Neural cell (in vitro differentiated cells): ENCODE data around the gene AGRN. TPM values are rescaled to one million over a fixed set of nuclear protein-coding genes. Genes with fewer than 3 reads are reported as not detected.

Source experiments
- H2AFZ ChIP-seq: fragments of 200-600, 300-800 bp; sonication (generic), shearing (Covaris generic); 2 replicates; pipeline ENCODE4 v1.6.0; 2014; ENCODE audit warnings: low read depth, mild to moderate bottlenecking, antibody characterized with exemption, low read length, moderate library complexity
- H3F3A ChIP-seq: fragments of 200-600 bp; shearing (Covaris generic); 2 replicates; pipeline ENCODE4 v1.6.1; 2016; ENCODE audit warnings: mild to moderate bottlenecking, moderate library complexity, mixed read lengths, antibody characterized with exemption, low read length; ENCODE audit not compliant: insufficient read depth, poor library complexity, severe bottlenecking
- H3K27ac ChIP-seq: fragments of 200-600, 300-800 bp; sonication (generic), shearing (Covaris generic); 2 replicates; pipeline ENCODE4 v1.5.1; 2014; ENCODE audit warnings: mild to moderate bottlenecking, low read length, moderate library complexity
- H3K27me3 ChIP-seq: fragments of 300-800, 200-600 bp; sonication (generic), shearing (Covaris generic); 2 replicates; pipeline ENCODE4 v1.6.0; 2014; ENCODE audit warnings: mild to moderate bottlenecking, low read depth, low read length, moderate library complexity; ENCODE audit not compliant: insufficient read depth
- H3K36me3 ChIP-seq: fragments of 300-800, 200-600 bp; sonication (generic), shearing (Covaris generic); 2 replicates; pipeline ENCODE4 v1.5.1; 2014; ENCODE audit warnings: mild to moderate bottlenecking, antibody characterized with exemption, low read length, moderate library complexity; ENCODE audit not compliant: insufficient read depth
- H3K4me2 ChIP-seq: fragments of 300-800, 200-600 bp; sonication (generic), shearing (Covaris generic); 2 replicates; pipeline ENCODE4 v1.6.0; 2014; ENCODE audit warnings: mild to moderate bottlenecking, low read length
- H3K4me3 ChIP-seq: fragments of 300-800, 200-600 bp; sonication (generic), shearing (Covaris generic); 2 replicates; pipeline ENCODE4 v1.5.1; 2014; ENCODE audit warnings: mild to moderate bottlenecking, low read length, moderate library complexity
- H3K79me2 ChIP-seq: fragments of 200-600 bp; shearing (Covaris generic); replicated peaks from 2 replicates; pipeline ENCODE4 v1.6.0; 2014; ENCODE audit warnings: mild to moderate bottlenecking, low read length, moderate library complexity; ENCODE audit not compliant: insufficient read depth
- H3K9ac ChIP-seq: fragments of 300-800, 200-600 bp; sonication (generic), shearing (Covaris generic); 2 replicates; pipeline ENCODE4 v1.6.1; 2016; ENCODE audit warnings: mild to moderate bottlenecking, low read length, mixed read lengths
- H3K9me2 ChIP-seq: fragments of 200-600 bp; shearing (Covaris generic); 2 replicates; pipeline ENCODE4 v1.6.1; 2016; ENCODE audit warnings: mild to moderate bottlenecking, low read length, mixed read lengths; ENCODE audit not compliant: insufficient read depth
- H3K9me3 ChIP-seq: fragments of 200-600, 300-800 bp; sonication (generic), shearing (Covaris generic); 2 replicates; pipeline ENCODE4 v1.6.1; 2016; ENCODE audit warnings: mild to moderate bottlenecking, mixed run types, low read length, moderate library complexity, mixed read lengths
- H4K20me1 ChIP-seq: fragments of 200-600 bp; shearing (Covaris generic); 2 replicates; pipeline ENCODE4 v1.6.1; 2016; ENCODE audit warnings: mild to moderate bottlenecking, mixed run types; ENCODE audit not compliant: insufficient read depth
- EP300 ChIP-seq: fragments of 450-650 bp; conservative IDR thresholded peaks from 2 replicates; pipeline ENCODE4 v1.6.1; 2014; ENCODE audit warnings: antibody characterized with exemption, mild to moderate bottlenecking, moderate library complexity; ENCODE audit not compliant: poor library complexity, severe bottlenecking
- EZH2 ChIP-seq: fragments of 200-600, 300-800 bp; shearing (Covaris generic), sonication (generic); IDR thresholded peaks from 2 replicates; pipeline ENCODE4 v1.6.1; 2014; ENCODE audit warnings: antibody characterized with exemption, low read length, borderline replicate concordance, mild to moderate bottlenecking; ENCODE audit not compliant: insufficient read depth, poor library complexity, severe bottlenecking
- MXI1 ChIP-seq: fragments of 450-650 bp; conservative IDR thresholded peaks from 2 replicates; pipeline ENCODE4 v1.6.1; 2014; ENCODE audit warnings: antibody characterized with exemption, mild to moderate bottlenecking; ENCODE audit not compliant: poor library complexity, severe bottlenecking
- POLR2AphosphoS5 ChIP-seq: IDR thresholded peaks from 2 replicates; pipeline ENCODE4 v1.6.1; 2012
- RAD21 ChIP-seq: fragments of 450-650 bp; conservative IDR thresholded peaks from 2 replicates; pipeline ENCODE4 v1.6.1; 2014; ENCODE audit warnings: antibody characterized with exemption, mild to moderate bottlenecking, moderate library complexity
- SMC3 ChIP-seq: fragments of 450-650 bp; conservative IDR thresholded peaks from 2 replicates; pipeline ENCODE4 v1.6.1; 2014; ENCODE audit warnings: antibody characterized with exemption, mild to moderate bottlenecking, moderate library complexity; ENCODE audit not compliant: poor library complexity
- TAF1 ChIP-seq: IDR thresholded peaks from 2 replicates; pipeline ENCODE4 v1.6.1; 2012; ENCODE audit warnings: low read depth
- polyA plus RNA-seq: library from polyadenylated mRNA; depleted of rRNA; stranded (reverse); fragments of >200 nt; gene quantifications from 2 replicates; pipeline ENCODE4 v1.2.3, GENCODE V29; 2014
- TF ChIP-seq, protein P1 (sequence below): fragments of 450-650 bp; IDR thresholded peaks from 2 replicates; pipeline ENCODE4 v1.5.1; 2014; ENCODE audit warnings: antibody characterized with exemption, mild to moderate bottlenecking, moderate library complexity; ENCODE audit not compliant: poor library complexity, severe bottlenecking
- TF ChIP-seq, protein P2 (sequence below): IDR thresholded peaks from 2 replicates; pipeline ENCODE4 v1.6.1; 2012; ENCODE audit warnings: borderline replicate concordance

Gene AGRN
- polyA plus RNA-seq, 1 donor from 2014 or later = 104 TPM

GRCh38 chr1:972726-973458 is 47.0 kb upstream of the AGRN start:
- Histone ChIP-seq H3K36me3 (no peaks in the 10 kb centered on the region), H3K4me3 (no peak overlapping the region), H3F3A (no peaks in the 10 kb centered on the region), H3K9me3 (no peaks in the 10 kb centered on the region), H3K4me2 (no peak overlapping the region), H3K79me2 (no peaks in the 10 kb centered on the region), H3K9me2 (no peaks in the 10 kb centered on the region), H2AFZ (no peak overlapping the region), H3K27me3 (peaks cover 39% of the 10 kb centered on the region), H3K9ac (no peak overlapping the region), H3K27ac (no peak overlapping the region), H4K20me1 (no peaks in the 10 kb centered on the region)
- TF ChIP-seq EZH2 (no peak), TAF1 (no peak), POLR2AphosphoS5 (no peak), SMC3 (no peak), RAD21 (no peak), EP300 (no peak), MXI1 (no peak)
- TF ChIP-seq, protein P1, sequence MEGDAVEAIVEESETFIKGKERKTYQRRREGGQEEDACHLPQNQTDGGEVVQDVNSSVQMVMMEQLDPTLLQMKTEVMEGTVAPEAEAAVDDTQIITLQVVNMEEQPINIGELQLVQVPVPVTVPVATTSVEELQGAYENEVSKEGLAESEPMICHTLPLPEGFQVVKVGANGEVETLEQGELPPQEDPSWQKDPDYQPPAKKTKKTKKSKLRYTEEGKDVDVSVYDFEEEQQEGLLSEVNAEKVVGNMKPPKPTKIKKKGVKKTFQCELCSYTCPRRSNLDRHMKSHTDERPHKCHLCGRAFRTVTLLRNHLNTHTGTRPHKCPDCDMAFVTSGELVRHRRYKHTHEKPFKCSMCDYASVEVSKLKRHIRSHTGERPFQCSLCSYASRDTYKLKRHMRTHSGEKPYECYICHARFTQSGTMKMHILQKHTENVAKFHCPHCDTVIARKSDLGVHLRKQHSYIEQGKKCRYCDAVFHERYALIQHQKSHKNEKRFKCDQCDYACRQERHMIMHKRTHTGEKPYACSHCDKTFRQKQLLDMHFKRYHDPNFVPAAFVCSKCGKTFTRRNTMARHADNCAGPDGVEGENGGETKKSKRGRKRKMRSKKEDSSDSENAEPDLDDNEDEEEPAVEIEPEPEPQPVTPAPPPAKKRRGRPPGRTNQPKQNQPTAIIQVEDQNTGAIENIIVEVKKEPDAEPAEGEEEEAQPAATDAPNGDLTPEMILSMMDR = no peak
- TF ChIP-seq, protein P2, sequence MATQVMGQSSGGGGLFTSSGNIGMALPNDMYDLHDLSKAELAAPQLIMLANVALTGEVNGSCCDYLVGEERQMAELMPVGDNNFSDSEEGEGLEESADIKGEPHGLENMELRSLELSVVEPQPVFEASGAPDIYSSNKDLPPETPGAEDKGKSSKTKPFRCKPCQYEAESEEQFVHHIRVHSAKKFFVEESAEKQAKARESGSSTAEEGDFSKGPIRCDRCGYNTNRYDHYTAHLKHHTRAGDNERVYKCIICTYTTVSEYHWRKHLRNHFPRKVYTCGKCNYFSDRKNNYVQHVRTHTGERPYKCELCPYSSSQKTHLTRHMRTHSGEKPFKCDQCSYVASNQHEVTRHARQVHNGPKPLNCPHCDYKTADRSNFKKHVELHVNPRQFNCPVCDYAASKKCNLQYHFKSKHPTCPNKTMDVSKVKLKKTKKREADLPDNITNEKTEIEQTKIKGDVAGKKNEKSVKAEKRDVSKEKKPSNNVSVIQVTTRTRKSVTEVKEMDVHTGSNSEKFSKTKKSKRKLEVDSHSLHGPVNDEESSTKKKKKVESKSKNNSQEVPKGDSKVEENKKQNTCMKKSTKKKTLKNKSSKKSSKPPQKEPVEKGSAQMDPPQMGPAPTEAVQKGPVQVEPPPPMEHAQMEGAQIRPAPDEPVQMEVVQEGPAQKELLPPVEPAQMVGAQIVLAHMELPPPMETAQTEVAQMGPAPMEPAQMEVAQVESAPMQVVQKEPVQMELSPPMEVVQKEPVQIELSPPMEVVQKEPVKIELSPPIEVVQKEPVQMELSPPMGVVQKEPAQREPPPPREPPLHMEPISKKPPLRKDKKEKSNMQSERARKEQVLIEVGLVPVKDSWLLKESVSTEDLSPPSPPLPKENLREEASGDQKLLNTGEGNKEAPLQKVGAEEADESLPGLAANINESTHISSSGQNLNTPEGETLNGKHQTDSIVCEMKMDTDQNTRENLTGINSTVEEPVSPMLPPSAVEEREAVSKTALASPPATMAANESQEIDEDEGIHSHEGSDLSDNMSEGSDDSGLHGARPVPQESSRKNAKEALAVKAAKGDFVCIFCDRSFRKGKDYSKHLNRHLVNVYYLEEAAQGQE = no peak

DNA sequence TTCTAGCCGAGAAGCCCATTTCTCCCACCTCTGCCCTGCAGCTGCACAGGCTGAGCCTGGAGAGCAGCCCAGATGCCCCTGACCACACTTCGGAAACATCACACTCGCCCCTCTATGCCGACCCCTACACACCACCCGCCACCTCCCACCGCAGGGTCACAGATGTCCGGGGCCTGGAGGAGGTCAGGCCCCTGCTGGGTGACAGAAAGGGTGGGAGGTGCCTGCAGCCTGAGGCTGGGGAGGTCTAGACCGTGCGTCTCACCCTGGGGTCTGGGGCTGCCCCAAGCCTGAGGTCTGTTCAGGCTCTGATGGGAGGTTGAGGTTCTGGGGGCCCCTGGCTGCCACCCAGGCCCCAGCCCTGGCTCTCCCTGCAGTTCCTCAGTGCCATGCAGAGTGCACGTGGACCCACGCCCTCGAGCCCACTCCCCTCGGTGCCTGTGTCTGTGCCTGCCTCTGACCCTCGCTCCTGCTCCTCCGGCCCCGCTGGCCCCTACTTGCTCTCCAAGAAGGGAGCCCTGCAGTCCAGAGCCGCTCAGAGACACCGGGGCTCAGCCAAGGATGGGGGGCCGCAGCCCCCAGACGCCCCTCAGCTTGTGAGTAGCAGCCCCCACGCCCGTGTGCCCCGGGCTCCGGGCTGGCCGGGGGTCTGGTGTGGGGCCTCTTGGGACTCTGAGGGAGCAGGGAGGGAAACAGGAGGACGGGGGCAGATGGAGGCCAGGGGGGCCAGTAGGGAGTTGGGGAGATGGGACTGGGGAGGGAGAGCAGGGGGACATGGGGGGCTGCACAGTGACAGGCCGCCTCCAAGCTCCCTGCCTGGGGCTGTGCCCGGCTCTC is 46.2 kb upstream of the AGRN start:
- Histone ChIP-seq H3K4me3 (no peak overlapping the region), H3K9me2 (no peaks in the 10 kb centered on the region), H3K9me3 (no peaks in the 10 kb centered on the region), H3F3A (no peaks in the 10 kb centered on the region), H2AFZ (no peak overlapping the region), H4K20me1 (no peaks in the 10 kb centered on the region), H3K27me3 (peaks cover 31% of the 10 kb centered on the region), H3K36me3 (no peaks in the 10 kb centered on the region), H3K9ac (no peak overlapping the region), H3K27ac (no peak overlapping the region), H3K4me2 (no peak overlapping the region), H3K79me2 (no peaks in the 10 kb centered on the region)
- no peak for TF ChIP-seq POLR2AphosphoS5
- TF ChIP-seq SMC3 = no peak
- no peak for TF ChIP-seq RAD21
- no peak for TF ChIP-seq TAF1
- TF ChIP-seq, protein P2 = no peak
- no peak for TF ChIP-seq EP300
- TF ChIP-seq, protein P1 = no peak
- TF ChIP-seq EZH2 = no peak
- TF ChIP-seq MXI1 = no peak
